ENCODE measurements around the gene ATP1B3. TPM values are rescaled to one million over a fixed set of nuclear protein-coding genes. Genes with fewer than 3 reads are reported as not detected.

ATP1B3 gene
- total RNA-seq, 6 experiments from 2014 or later, result 219 to 273 (median 247) TPM

- no peak for DNase-seq
- H3K9me3 Mint-ChIP-seq, result no peaks in the 10 kb centered on the region
- H3K4me3 Mint-ChIP-seq, result no peak overlapping the region
- TF ChIP-seq CTCF (IDR thresholded peaks at IDR 0.05), result no peak
- no peak overlapping the region; the same call in 1 of the 2 replicates for H3K27ac Mint-ChIP-seq
- peaks cover 34% of the 10 kb centered on the region for H3K36me3 Mint-ChIP-seq (ENCODE audit: low read depth)
- H3K4me1 Mint-ChIP-seq (ENCODE audit: low read depth), result no peaks in the 10 kb centered on the region
- peaks cover 10% of the 10 kb centered on the region for H3K27me3 Mint-ChIP-seq (ENCODE audit: insufficient read depth)
Observed at GRCh38 chr3:141928631-141929270, 52.3 kb downstream of the ATP1B3 start.

GRCh38 chr3:141929341-141929995 is 53.0 kb downstream of the ATP1B3 start:
- Mint-ChIP-seq H3K36me3 (ENCODE audit: low read depth) (peaks cover 32% of the 10 kb centered on the region), H3K4me1 (ENCODE audit: low read depth) (no peaks in the 10 kb centered on the region), H3K27me3 (ENCODE audit: insufficient read depth) (peaks cover 10% of the 10 kb centered on the region), H3K9me3 (no peaks in the 10 kb centered on the region), H3K27ac (no peak overlapping the region), H3K4me3 (no peak overlapping the region)
- TF ChIP-seq CTCF (IDR thresholded peaks at IDR 0.05), result no peak
- no peak for DNase-seq

GRCh38 chr3:141930801-141931200 is 54.4 kb downstream of the ATP1B3 start:
- TF ChIP-seq CTCF (IDR thresholded peaks at IDR 0.05), result no peak
- no peak for DNase-seq
- peaks cover 22% of the 10 kb centered on the region for H3K36me3 Mint-ChIP-seq (ENCODE audit: low read depth)
- no peak overlapping the region for H3K27ac Mint-ChIP-seq
- H3K4me3 Mint-ChIP-seq, result no peak overlapping the region
- H3K4me1 Mint-ChIP-seq (ENCODE audit: low read depth), result no peaks in the 10 kb centered on the region
- H3K9me3 Mint-ChIP-seq, result no peaks in the 10 kb centered on the region
- peaks cover 8% of the 10 kb centered on the region for H3K27me3 Mint-ChIP-seq (ENCODE audit: insufficient read depth)

GRCh38 chr3:141933421-141934300 is 57.2 kb downstream of the ATP1B3 start:
- no peak for DNase-seq
- no peak for TF ChIP-seq CTCF (IDR thresholded peaks at IDR 0.05)
- no peak overlapping the region for H3K27ac Mint-ChIP-seq
- H3K27me3 Mint-ChIP-seq (ENCODE audit: insufficient read depth), result peaks cover 6% of the 10 kb centered on the region
- H3K9me3 Mint-ChIP-seq, result no peaks in the 10 kb centered on the region
- H3K4me3 Mint-ChIP-seq, result no peak overlapping the region
- H3K36me3 Mint-ChIP-seq (ENCODE audit: low read depth), result peaks cover 5% of the 10 kb centered on the region
- H3K4me1 Mint-ChIP-seq (ENCODE audit: low read depth), result no peaks in the 10 kb centered on the region

- no peak overlapping the region for H3K4me3 Mint-ChIP-seq
- no peak for DNase-seq
- TF ChIP-seq CTCF (IDR thresholded peaks at IDR 0.05), result no peak
- H3K27me3 Mint-ChIP-seq (ENCODE audit: insufficient read depth), result peaks cover 6% of the 10 kb centered on the region
- H3K36me3 Mint-ChIP-seq (ENCODE audit: low read depth), result no peaks in the 10 kb centered on the region
- H3K27ac Mint-ChIP-seq, result no peak overlapping the region
- H3K4me1 Mint-ChIP-seq (ENCODE audit: low read depth), result no peaks in the 10 kb centered on the region
- H3K9me3 Mint-ChIP-seq, result no peaks in the 10 kb centered on the region
Observed at GRCh38 chr3:141934354-141934753, 57.9 kb downstream of the ATP1B3 start.

Measured in HFFc6 (cell line).